ENCODE measurements around the gene TMEM218. TPM values are rescaled to one million over a fixed set of nuclear protein-coding genes. Genes with fewer than 3 reads are reported as not detected.
"Not testable (repeated sequence)": the region's sequence is repeated elsewhere in the genome, so short reads cannot be mapped to it uniquely, and the experiment has no call there.

The TMEM218 gene
- total and polyA plus RNA-seq, 2 donors: 20.8 to 32.2 TPM

DNA sequence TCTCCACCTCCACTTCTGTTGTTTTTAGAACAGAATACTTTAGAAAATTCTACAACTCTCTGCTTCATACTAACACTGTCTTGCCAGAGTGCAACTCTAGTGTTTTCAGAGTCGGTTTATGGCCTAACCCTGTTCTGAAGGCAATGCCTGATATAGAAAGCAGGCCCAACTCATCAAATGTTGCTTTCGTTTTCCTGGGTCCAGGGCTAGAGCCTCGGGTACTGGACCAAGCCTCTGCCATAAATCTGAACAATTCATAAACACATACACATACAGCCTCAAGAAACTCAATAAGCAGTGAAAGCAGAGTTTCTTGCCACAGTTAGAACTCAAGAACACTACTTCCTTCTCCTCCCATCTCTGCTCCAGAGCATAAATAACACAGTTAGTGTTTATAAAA lies 9.8 kb downstream of the TMEM218 start:
- Histone ChIP-seq H3K27ac (ENCODE audit: low read depth in 1 of 2, low read length in 1 of 2) (no peak overlapping the region), H3K36me3 (ENCODE audit: control insufficient read depth in 2 of 2, insufficient read depth in 2 of 2, low read length in 1 of 2) (peaks cover 4 to 13% of the 10 kb centered on the region in 2 donors), H3K4me3 (ENCODE audit: low read length in 2 of 2) (no peak overlapping the region), H3K27me3 (ENCODE audit: control insufficient read depth in 2 of 2, insufficient read depth in 1 of 2, low read length in 1 of 2) (no peaks in the 10 kb centered on the region), H3K4me1 (ENCODE audit: control insufficient read depth in 2 of 2, insufficient read depth in 2 of 2, low read length in 2 of 2) (no peaks in the 10 kb centered on the region), H3K9me3 (ENCODE audit: control insufficient read depth in 2 of 2, insufficient read depth in 1 of 2, low read length in 1 of 2) (no peaks in the 10 kb centered on the region)
- 95% methylated on average over 3 of the region's 3 CpGs for WGBS
- DNase-seq (ENCODE audit: low read depth in 6 of 9, low spot score in 9 of 9): no peak

GRCh38 chr11:125100136-125100535 lies 11.3 kb downstream of the TMEM218 start:
- Histone ChIP-seq H3K4me1 (ENCODE audit: control insufficient read depth in 2 of 2, insufficient read depth in 2 of 2, low read length in 2 of 2) (no peaks in the 10 kb centered on the region), H3K27me3 (ENCODE audit: control insufficient read depth in 2 of 2, insufficient read depth in 1 of 2, low read length in 1 of 2) (no peaks in the 10 kb centered on the region), H3K9me3 (ENCODE audit: control insufficient read depth in 2 of 2, insufficient read depth in 1 of 2, low read length in 1 of 2) (no peaks in the 10 kb centered on the region), H3K4me3 (ENCODE audit: low read length in 2 of 2) (no peak overlapping the region), H3K27ac (ENCODE audit: low read depth in 1 of 2, low read length in 1 of 2) (no peak overlapping the region), H3K36me3 (ENCODE audit: control insufficient read depth in 2 of 2, insufficient read depth in 2 of 2, low read length in 1 of 2) (peaks cover 4 to 16% of the 10 kb centered on the region in 2 donors)
- WGBS: 100% methylated on average over 2 of the region's 2 CpGs
- DNase-seq (ENCODE audit: low read depth in 6 of 9, low spot score in 9 of 9): no peak

- no peak overlapping the region for H3K4me3 ChIP-seq (ENCODE audit: low read length in 2 of 2)
- no peaks in the 10 kb centered on the region for H3K27me3 ChIP-seq (ENCODE audit: control insufficient read depth in 2 of 2, insufficient read depth in 1 of 2, low read length in 1 of 2)
- no peak overlapping the region for H3K27ac ChIP-seq (ENCODE audit: low read depth in 1 of 2, low read length in 1 of 2)
- H3K36me3 ChIP-seq (ENCODE audit: control insufficient read depth in 2 of 2, insufficient read depth in 2 of 2, low read length in 1 of 2): peaks cover 4 to 9% of the 10 kb centered on the region in 2 donors
- WGBS: 97% methylated on average over 2 of the region's 2 CpGs
- no peaks in the 10 kb centered on the region for H3K4me1 ChIP-seq (ENCODE audit: control insufficient read depth in 2 of 2, insufficient read depth in 2 of 2, low read length in 2 of 2)
- no peak for DNase-seq (ENCODE audit: low read depth in 6 of 9, low spot score in 9 of 9)
- no peaks in the 10 kb centered on the region for H3K9me3 ChIP-seq (ENCODE audit: control insufficient read depth in 2 of 2, insufficient read depth in 1 of 2, low read length in 1 of 2)
Observed at GRCh38 chr11:125094731-125095130, 16.7 kb downstream of the TMEM218 start.

GRCh38 chr11:125093502-125093901 lies 17.9 kb downstream of the TMEM218 start:
- no peak for DNase-seq (ENCODE audit: low read depth in 6 of 9, low spot score in 9 of 9)
- Histone ChIP-seq H3K27me3 (ENCODE audit: control insufficient read depth in 2 of 2, insufficient read depth in 1 of 2, low read length in 1 of 2) (no peaks in the 10 kb centered on the region), H3K36me3 (ENCODE audit: control insufficient read depth in 2 of 2, insufficient read depth in 2 of 2, low read length in 1 of 2) (peaks cover under 1 to 9% of the 10 kb centered on the region in 2 donors), H3K4me1 (ENCODE audit: control insufficient read depth in 2 of 2, insufficient read depth in 2 of 2, low read length in 2 of 2) (no peaks in the 10 kb centered on the region), H3K9me3 (ENCODE audit: control insufficient read depth in 2 of 2, insufficient read depth in 1 of 2, low read length in 1 of 2) (no peaks in the 10 kb centered on the region), H3K27ac (ENCODE audit: low read depth in 1 of 2, low read length in 1 of 2) (no peak overlapping the region), H3K4me3 (ENCODE audit: low read length in 2 of 2) (no peak overlapping the region)
- WGBS: 95% methylated on average over 4 of the region's 4 CpGs

- 83% methylated on average over 6 of the region's 6 CpGs for WGBS
- Histone ChIP-seq H3K27me3 (ENCODE audit: control insufficient read depth in 2 of 2, insufficient read depth in 1 of 2, low read length in 1 of 2) (no peaks in the 10 kb centered on the region), H3K4me3 (ENCODE audit: low read length in 2 of 2) (no peak overlapping the region), H3K4me1 (ENCODE audit: control insufficient read depth in 2 of 2, insufficient read depth in 2 of 2, low read length in 2 of 2) (no peaks in the 10 kb centered on the region), H3K9me3 (ENCODE audit: control insufficient read depth in 2 of 2, insufficient read depth in 1 of 2, low read length in 1 of 2) (no peaks in the 10 kb centered on the region), H3K27ac (ENCODE audit: low read depth in 1 of 2, low read length in 1 of 2) (no peak overlapping the region), H3K36me3 (ENCODE audit: control insufficient read depth in 2 of 2, insufficient read depth in 2 of 2, low read length in 1 of 2) (peaks cover 0 to 8% of the 10 kb centered on the region in 2 donors)
- DNase-seq (ENCODE audit: low read depth in 6 of 9, low spot score in 9 of 9): no peak
Observed at GRCh38 chr11:125092669-125093068, 18.8 kb downstream of the TMEM218 start.

- Histone ChIP-seq H3K27ac (ENCODE audit: low read depth in 1 of 2, low read length in 1 of 2) (no peak overlapping the region), H3K4me3 (ENCODE audit: low read length in 2 of 2) (no peak overlapping the region), H3K4me1 (ENCODE audit: control insufficient read depth in 2 of 2, insufficient read depth in 2 of 2, low read length in 2 of 2) (no peaks in the 10 kb centered on the region), H3K36me3 (ENCODE audit: control insufficient read depth in 2 of 2, insufficient read depth in 2 of 2, low read length in 1 of 2) (peaks cover 0 to 3% of the 10 kb centered on the region in 2 donors), H3K27me3 (ENCODE audit: control insufficient read depth in 2 of 2, insufficient read depth in 1 of 2, low read length in 1 of 2) (no peaks in the 10 kb centered on the region), H3K9me3 (ENCODE audit: control insufficient read depth in 2 of 2, insufficient read depth in 1 of 2, low read length in 1 of 2) (no peaks in the 10 kb centered on the region)
- no peak for DNase-seq (ENCODE audit: low read depth in 6 of 9, low spot score in 9 of 9)
- 93% methylated on average over 6 of the region's 6 CpGs for WGBS
Observed at GRCh38 chr11:125091877-125092664, 19.4 kb downstream of the TMEM218 start.

DNA sequence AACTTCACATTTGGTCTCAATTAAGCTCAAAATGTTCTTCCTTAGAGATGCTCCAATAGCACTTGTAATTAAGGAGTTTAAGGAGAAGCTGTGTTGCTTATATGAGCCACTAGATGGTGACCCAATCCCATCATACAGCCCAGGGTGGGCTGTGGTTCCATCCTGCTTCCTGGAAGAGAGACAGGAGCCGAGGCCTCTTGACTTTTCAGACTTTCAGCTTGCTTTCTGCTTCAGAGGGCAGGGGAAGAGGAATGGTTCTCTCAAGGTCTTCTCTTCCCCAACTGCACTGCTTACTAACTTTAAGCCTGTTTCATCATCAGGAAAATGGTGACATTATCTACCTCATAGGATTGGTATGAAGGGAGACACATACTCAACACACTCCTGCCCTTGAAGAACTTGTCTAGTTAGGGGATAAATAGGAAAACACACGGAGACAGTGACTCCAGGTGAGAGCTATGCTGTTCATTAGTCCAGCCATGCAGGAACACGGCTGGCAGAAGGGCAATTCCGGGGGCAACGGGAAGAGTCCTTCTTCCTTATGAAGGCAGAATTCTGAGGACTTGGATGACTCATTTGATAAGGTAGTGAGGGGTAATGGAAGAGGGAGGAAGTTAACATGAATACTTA lies 20.1 kb downstream of the TMEM218 start:
- Histone ChIP-seq H3K27me3 (ENCODE audit: control insufficient read depth in 2 of 2, insufficient read depth in 1 of 2, low read length in 1 of 2) (no peaks in the 10 kb centered on the region), H3K9me3 (ENCODE audit: control insufficient read depth in 2 of 2, insufficient read depth in 1 of 2, low read length in 1 of 2) (no peaks in the 10 kb centered on the region), H3K36me3 (ENCODE audit: control insufficient read depth in 2 of 2, insufficient read depth in 2 of 2, low read length in 1 of 2) (peaks cover 0 to 3% of the 10 kb centered on the region in 2 donors), H3K27ac (ENCODE audit: low read depth in 1 of 2, low read length in 1 of 2) (no peak overlapping the region), H3K4me3 (ENCODE audit: low read length in 2 of 2) (no peak overlapping the region), H3K4me1 (ENCODE audit: control insufficient read depth in 2 of 2, insufficient read depth in 2 of 2, low read length in 2 of 2) (no peaks in the 10 kb centered on the region)
- DNase-seq (ENCODE audit: low read depth in 6 of 9, low spot score in 9 of 9): peak in 5 of 9 donors; percentile 10 to 52 (median 15)
- 74% methylated on average over 5 of the region's 5 CpGs for WGBS

DNA sequence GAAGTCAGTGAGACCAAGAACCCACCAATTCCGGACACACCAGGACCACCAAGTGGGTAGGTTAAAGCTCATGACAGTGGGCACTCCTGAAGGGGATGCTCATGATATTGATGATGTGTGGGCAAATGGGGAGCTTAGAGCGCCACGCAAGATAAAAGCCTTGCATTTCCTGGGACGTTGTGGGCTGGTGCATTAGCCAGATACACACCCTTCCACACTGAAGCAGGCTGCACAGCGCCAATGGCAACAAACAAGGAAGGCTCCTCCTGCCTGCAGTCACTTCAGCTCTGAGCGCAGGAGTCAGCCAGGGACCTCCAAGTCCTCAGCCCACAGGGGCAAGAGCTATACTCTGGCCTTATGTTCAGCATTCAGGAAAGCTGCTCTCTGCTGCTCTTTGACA lies 20.6 kb downstream of the TMEM218 start:
- Histone ChIP-seq H3K27me3 (ENCODE audit: control insufficient read depth in 2 of 2, insufficient read depth in 1 of 2, low read length in 1 of 2) (no peaks in the 10 kb centered on the region), H3K36me3 (ENCODE audit: control insufficient read depth in 2 of 2, insufficient read depth in 2 of 2, low read length in 1 of 2) (no peaks in the 10 kb centered on the region), H3K4me3 (ENCODE audit: low read length in 2 of 2) (no peak overlapping the region), H3K4me1 (ENCODE audit: control insufficient read depth in 2 of 2, insufficient read depth in 2 of 2, low read length in 2 of 2) (no peaks in the 10 kb centered on the region), H3K9me3 (ENCODE audit: control insufficient read depth in 2 of 2, insufficient read depth in 1 of 2, low read length in 1 of 2) (no peaks in the 10 kb centered on the region), H3K27ac (ENCODE audit: low read depth in 1 of 2, low read length in 1 of 2) (no peak overlapping the region)
- no peak for DNase-seq (ENCODE audit: low read depth in 6 of 9, low spot score in 9 of 9)
- WGBS: 86% methylated on average over 6 of the region's 6 CpGs

DNA sequence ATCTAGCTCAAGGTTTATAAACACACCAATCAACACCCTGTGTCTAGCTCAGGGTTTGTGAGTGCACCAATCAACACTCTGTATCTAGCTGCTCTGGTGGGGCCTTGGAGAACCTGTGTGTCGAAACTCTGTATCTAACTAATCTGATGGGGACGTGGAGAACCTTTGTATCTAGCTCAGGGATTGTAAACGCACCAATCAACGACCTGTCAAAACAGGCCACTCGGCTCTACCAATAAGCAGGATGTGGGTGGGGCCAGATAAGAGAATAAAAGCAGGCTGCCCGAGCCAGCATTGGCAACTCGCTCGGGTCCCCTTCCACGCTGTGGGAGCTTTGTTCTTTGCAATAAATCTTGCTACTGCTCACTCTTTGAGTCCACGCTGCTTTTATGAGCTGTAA lies 21.3 kb downstream of the TMEM218 start:
- H3K4me1 ChIP-seq (ENCODE audit: control insufficient read depth in 2 of 2, insufficient read depth in 2 of 2, low read length in 2 of 2); DNase-seq (ENCODE audit: low read depth in 6 of 9, low spot score in 9 of 9); H3K27me3 ChIP-seq (ENCODE audit: control insufficient read depth in 2 of 2, insufficient read depth in 1 of 2, low read length in 1 of 2); H3K27ac ChIP-seq (ENCODE audit: low read depth in 1 of 2, low read length in 1 of 2); H3K4me3 ChIP-seq (ENCODE audit: low read length in 2 of 2); H3K9me3 ChIP-seq (ENCODE audit: control insufficient read depth in 2 of 2, insufficient read depth in 1 of 2, low read length in 1 of 2); H3K36me3 ChIP-seq (ENCODE audit: control insufficient read depth in 2 of 2, insufficient read depth in 2 of 2, low read length in 1 of 2): not testable (repeated sequence)
- 95% methylated on average over 10 of the region's 10 CpGs for WGBS
